B cell (primary cell): Measurements from ENCODE around the gene WNK2.

ENCODE experiments used
- EZH2 ChIP-seq: IDR thresholded peaks from 2 replicates; pipeline ENCODE4 v1.6.1; 2012; ENCODE audit warnings: borderline replicate concordance, low read depth, mild to moderate bottlenecking, moderate library complexity, low read length; ENCODE audit not compliant: insufficient read depth, poor library complexity, severe bottlenecking
- TF ChIP-seq, protein P1 (sequence below): fragments of 200-600 bp; IDR thresholded peaks from one replicate; pipeline ENCODE4 v1.8.0; 2022; ENCODE audit warnings: antibody characterized with exemption, mild to moderate bottlenecking

DNA sequence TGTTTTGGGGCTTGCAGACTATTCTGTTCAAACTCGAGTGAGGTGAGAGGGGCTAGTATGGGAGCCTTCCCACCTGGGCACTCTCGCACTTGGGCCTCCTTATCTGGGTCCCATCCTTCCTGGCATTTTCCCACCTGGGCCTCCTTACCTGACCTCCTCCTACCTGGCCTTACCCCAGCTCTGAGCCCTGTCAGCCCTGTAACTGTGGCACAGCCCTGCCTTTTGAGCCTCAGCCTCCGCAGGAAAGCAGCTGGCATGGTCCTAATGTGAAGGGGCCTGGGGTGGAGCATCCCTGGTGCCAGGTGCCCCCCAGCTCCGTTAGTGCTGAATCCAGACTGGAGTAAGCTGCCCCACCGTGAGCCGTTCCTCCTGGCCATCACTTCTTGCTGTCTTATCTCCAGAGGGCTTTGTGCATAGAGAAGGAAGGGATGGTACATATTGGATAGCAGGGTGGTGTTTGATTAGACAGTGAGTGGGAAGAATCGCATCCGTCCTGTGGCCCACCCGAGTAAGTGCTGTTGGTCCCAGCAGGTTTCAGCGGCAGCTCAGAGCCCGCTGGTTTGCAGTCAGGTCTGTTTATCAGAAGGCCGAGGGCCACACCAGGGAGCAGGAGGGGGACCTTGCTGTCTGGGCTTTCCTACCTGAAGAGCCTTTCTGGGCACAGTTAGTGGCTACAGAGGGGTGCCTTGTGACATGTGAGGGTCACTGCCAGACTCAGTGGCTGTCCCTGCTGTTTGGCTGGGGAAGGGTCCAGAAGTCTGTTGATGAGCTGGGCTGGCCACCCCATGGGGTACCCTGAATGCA lies 76.5 kb downstream of the WNK2 start:
- TF ChIP-seq, protein P1, sequence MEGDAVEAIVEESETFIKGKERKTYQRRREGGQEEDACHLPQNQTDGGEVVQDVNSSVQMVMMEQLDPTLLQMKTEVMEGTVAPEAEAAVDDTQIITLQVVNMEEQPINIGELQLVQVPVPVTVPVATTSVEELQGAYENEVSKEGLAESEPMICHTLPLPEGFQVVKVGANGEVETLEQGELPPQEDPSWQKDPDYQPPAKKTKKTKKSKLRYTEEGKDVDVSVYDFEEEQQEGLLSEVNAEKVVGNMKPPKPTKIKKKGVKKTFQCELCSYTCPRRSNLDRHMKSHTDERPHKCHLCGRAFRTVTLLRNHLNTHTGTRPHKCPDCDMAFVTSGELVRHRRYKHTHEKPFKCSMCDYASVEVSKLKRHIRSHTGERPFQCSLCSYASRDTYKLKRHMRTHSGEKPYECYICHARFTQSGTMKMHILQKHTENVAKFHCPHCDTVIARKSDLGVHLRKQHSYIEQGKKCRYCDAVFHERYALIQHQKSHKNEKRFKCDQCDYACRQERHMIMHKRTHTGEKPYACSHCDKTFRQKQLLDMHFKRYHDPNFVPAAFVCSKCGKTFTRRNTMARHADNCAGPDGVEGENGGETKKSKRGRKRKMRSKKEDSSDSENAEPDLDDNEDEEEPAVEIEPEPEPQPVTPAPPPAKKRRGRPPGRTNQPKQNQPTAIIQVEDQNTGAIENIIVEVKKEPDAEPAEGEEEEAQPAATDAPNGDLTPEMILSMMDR, result no peak
- no peak for TF ChIP-seq EZH2
